Subcutaneous adipose tissue (tissue), 4 donors: ENCODE measurements around the gene FADS3. TPM values are rescaled to one million over a fixed set of nuclear protein-coding genes. Genes with fewer than 3 reads are reported as not detected.

Experiments used
- CTCF ChIP-seq: fragments of 450-650 bp; IDR thresholded peaks from one replicate; pipeline ENCODE4 v1.5.1; 2016; ENCODE audit warnings: low read depth, mild to moderate bottlenecking, control low read depth, antibody characterized with exemption, moderate library complexity
- total RNA-seq, 4 donors: library from RNA; depleted of rRNA; stranded (reverse); fragments of >200 nt; gene quantifications; one replicate each; pipeline ENCODE4 v1.1.0, GENCODE V29; 2016

Gene FADS3
- total RNA-seq, 4 donors from 2014 or later, result 78.5 to 322 (median 136) TPM

GRCh38 chr11:61912991-61913698 lies 21.8 kb upstream of the FADS3 start:
- no peak for TF ChIP-seq CTCF

GRCh38 chr11:61912530-61912898 lies 21.2 kb upstream of the FADS3 start:
- no peak for TF ChIP-seq CTCF

- TF ChIP-seq CTCF, result no peak
Measured at GRCh38 chr11:61911701-61912529, 20.6 kb upstream of the FADS3 start.

GRCh38 chr11:61911128-61911700 lies 19.9 kb upstream of the FADS3 start:
- no peak for TF ChIP-seq CTCF

- no peak for TF ChIP-seq CTCF
Measured at GRCh38 chr11:61910187-61911127, 19.1 kb upstream of the FADS3 start.

- no peak for TF ChIP-seq CTCF
Measured at GRCh38 chr11:61908730-61909316, 17.5 kb upstream of the FADS3 start.
